Activated CD4-positive, alpha-beta T cell treated with anti-CD3 and anti-CD28 coated beads, Interleukin-2, amount 10 ng/mL, durations not matched to agents 24 days and 14 days (primary cell): ENCODE results near the gene GSE1. TPM values are rescaled to one million over a fixed set of nuclear protein-coding genes. Genes with fewer than 3 reads are reported as not detected.

Source experiments
- DNase-seq: peaks from one replicate; pipeline ENCODE4 v3.0.0; 2022
- H3K27ac Mint-ChIP-seq: one replicate; pipeline ENCODE4 v1.8.0; 2022; ENCODE audit warnings: mild to moderate bottlenecking, mixed read lengths
- H3K27me3 Mint-ChIP-seq: one replicate; pipeline ENCODE4 v1.8.0; 2022; ENCODE audit warnings: mixed read lengths
- H3K36me3 Mint-ChIP-seq: one replicate; pipeline ENCODE4 v1.8.0; 2022; ENCODE audit warnings: low read depth, mild to moderate bottlenecking, mixed read lengths
- H3K4me1 Mint-ChIP-seq: one replicate; pipeline ENCODE4 v1.8.0; 2021; ENCODE audit warnings: mixed read lengths
- H3K4me3 Mint-ChIP-seq: one replicate; pipeline ENCODE4 v1.8.0; 2022; ENCODE audit warnings: mild to moderate bottlenecking, moderate library complexity, mixed read lengths
- H3K9me3 Mint-ChIP-seq: one replicate; pipeline ENCODE4 v1.8.0; 2021; ENCODE audit warnings: mixed read lengths
- intact Hi-C: fragments of 100-400 bp; cut with micrococcal nuclease; formaldehyde crosslinking; loops from one replicate; pipeline ENCODE4 v1.15.1; 2023
- total RNA-seq: library from RNA; stranded (reverse); gene quantifications from 2 replicates; pipeline ENCODE4 v1.2.3, GENCODE V29; 2022

The GSE1 gene
- total RNA-seq, 1 donor from 2014 or later = 37.5 TPM

GRCh38 chr16:85628645-85629044 is 15.5 kb downstream of the GSE1 start:
- no peak for DNase-seq
- Mint-ChIP-seq H3K9me3 (peaks cover 4% of the 10 kb centered on the region), H3K4me3 (no peak overlapping the region), H3K4me1 (peaks cover 2% of the 10 kb centered on the region), H3K27me3 (no peaks in the 10 kb centered on the region), H3K36me3 (peaks cover 12% of the 10 kb centered on the region), H3K27ac (no peak overlapping the region)
- intact Hi-C loops = no loop called here

GRCh38 chr16:85629326-85629725 is 16.2 kb downstream of the GSE1 start:
- intact Hi-C loops = no loop called here
- H3K27ac Mint-ChIP-seq = no peak overlapping the region
- no peak overlapping the region for H3K4me3 Mint-ChIP-seq
- H3K9me3 Mint-ChIP-seq = peaks cover 4% of the 10 kb centered on the region
- peaks cover 2% of the 10 kb centered on the region for H3K4me1 Mint-ChIP-seq
- H3K36me3 Mint-ChIP-seq = peaks cover 12% of the 10 kb centered on the region
- H3K27me3 Mint-ChIP-seq = no peaks in the 10 kb centered on the region
- DNase-seq = no peak

- Mint-ChIP-seq H3K4me3 (no peak overlapping the region), H3K9me3 (peaks cover 4% of the 10 kb centered on the region), H3K27ac (no peak overlapping the region), H3K36me3 (peaks cover 12% of the 10 kb centered on the region), H3K4me1 (peaks cover 2% of the 10 kb centered on the region), H3K27me3 (no peaks in the 10 kb centered on the region)
- intact Hi-C loops = no loop called here
- DNase-seq = no peak
Measured at GRCh38 chr16:85629853-85630252, 16.7 kb downstream of the GSE1 start.

GRCh38 chr16:85631230-85631629 is 18.1 kb downstream of the GSE1 start:
- Mint-ChIP-seq H3K9me3 (peaks cover 4% of the 10 kb centered on the region), H3K4me1 (peaks cover 2% of the 10 kb centered on the region), H3K4me3 (no peak overlapping the region), H3K27me3 (no peaks in the 10 kb centered on the region), H3K36me3 (peaks cover 12% of the 10 kb centered on the region), H3K27ac (no peak overlapping the region)
- intact Hi-C loops = no loop called here
- no peak for DNase-seq

GRCh38 chr16:85631802-85632393 is 18.8 kb downstream of the GSE1 start:
- H3K9me3 Mint-ChIP-seq = peaks cover 4% of the 10 kb centered on the region
- intact Hi-C loops = no loop called here
- no peak overlapping the region for H3K4me3 Mint-ChIP-seq

GRCh38 chr16:85632709-85633437 is 19.8 kb downstream of the GSE1 start:
- H3K9me3 Mint-ChIP-seq = peaks cover 4% of the 10 kb centered on the region
- no peak for DNase-seq
- no peaks in the 10 kb centered on the region for H3K4me1 Mint-ChIP-seq
- peaks cover 12% of the 10 kb centered on the region for H3K36me3 Mint-ChIP-seq
- H3K4me3 Mint-ChIP-seq = no peak overlapping the region
- H3K27ac Mint-ChIP-seq = no peak overlapping the region
- intact Hi-C loops = no loop called here
- H3K27me3 Mint-ChIP-seq = no peaks in the 10 kb centered on the region

More at GRCh38 chr16:85631802-85632393, 18.8 kb downstream of the GSE1 start:
- no peak overlapping the region for H3K27ac Mint-ChIP-seq
- DNase-seq = no peak
- peaks cover 12% of the 10 kb centered on the region for H3K36me3 Mint-ChIP-seq
- H3K27me3 Mint-ChIP-seq = no peaks in the 10 kb centered on the region
- H3K4me1 Mint-ChIP-seq = no peaks in the 10 kb centered on the region

- H3K27me3 Mint-ChIP-seq = no peaks in the 10 kb centered on the region
- no peak overlapping the region for H3K27ac Mint-ChIP-seq
- peaks cover 4% of the 10 kb centered on the region for H3K9me3 Mint-ChIP-seq
- H3K36me3 Mint-ChIP-seq = peaks cover 12% of the 10 kb centered on the region
- intact Hi-C loops = no loop called here
- H3K4me3 Mint-ChIP-seq = no peak overlapping the region
- no peaks in the 10 kb centered on the region for H3K4me1 Mint-ChIP-seq
- no peak for DNase-seq
Measured at GRCh38 chr16:85633438-85633743, 20.3 kb downstream of the GSE1 start.

- Mint-ChIP-seq H3K36me3 (peaks cover 7% of the 10 kb centered on the region), H3K27me3 (no peaks in the 10 kb centered on the region), H3K27ac (no peak overlapping the region), H3K4me1 (no peaks in the 10 kb centered on the region), H3K9me3 (no peaks in the 10 kb centered on the region), H3K4me3 (no peak overlapping the region)
- no peak for DNase-seq
- intact Hi-C loops = no loop called here
Measured at GRCh38 chr16:85633888-85634287, 20.8 kb downstream of the GSE1 start.

GRCh38 chr16:85634747-85635544 is 21.8 kb downstream of the GSE1 start:
- Mint-ChIP-seq H3K4me1 (no peaks in the 10 kb centered on the region), H3K27me3 (no peaks in the 10 kb centered on the region), H3K4me3 (no peak overlapping the region), H3K9me3 (no peaks in the 10 kb centered on the region), H3K27ac (no peak overlapping the region), H3K36me3 (no peaks in the 10 kb centered on the region)
- no peak for DNase-seq
- intact Hi-C loops = no loop called here

- H3K9me3 Mint-ChIP-seq = no peaks in the 10 kb centered on the region
- no peaks in the 10 kb centered on the region for H3K27me3 Mint-ChIP-seq
- H3K27ac Mint-ChIP-seq = no peak overlapping the region
- intact Hi-C loops = no loop called here
- no peaks in the 10 kb centered on the region for H3K4me1 Mint-ChIP-seq
- no peak overlapping the region for H3K4me3 Mint-ChIP-seq
- H3K36me3 Mint-ChIP-seq = no peaks in the 10 kb centered on the region
- no peak for DNase-seq
Measured at GRCh38 chr16:85635545-85636140, 22.5 kb downstream of the GSE1 start.

- no peaks in the 10 kb centered on the region for H3K9me3 Mint-ChIP-seq
- no peak for DNase-seq
- H3K36me3 Mint-ChIP-seq = no peaks in the 10 kb centered on the region
- intact Hi-C loops = no loop called here
- H3K4me3 Mint-ChIP-seq = no peak overlapping the region
- no peak overlapping the region for H3K27ac Mint-ChIP-seq
- no peaks in the 10 kb centered on the region for H3K4me1 Mint-ChIP-seq
- no peaks in the 10 kb centered on the region for H3K27me3 Mint-ChIP-seq
Measured at GRCh38 chr16:85636234-85636812, 23.2 kb downstream of the GSE1 start.

GRCh38 chr16:85637061-85637807 is 24.1 kb downstream of the GSE1 start:
- H3K27me3 Mint-ChIP-seq = no peaks in the 10 kb centered on the region
- H3K36me3 Mint-ChIP-seq = no peaks in the 10 kb centered on the region
- no peaks in the 10 kb centered on the region for H3K9me3 Mint-ChIP-seq
- no peaks in the 10 kb centered on the region for H3K4me1 Mint-ChIP-seq
- intact Hi-C loops = no loop called here
- H3K4me3 Mint-ChIP-seq = no peak overlapping the region
- DNase-seq = no peak
- no peak overlapping the region for H3K27ac Mint-ChIP-seq
